GM21526 (cell line): ENCODE measurements around the gene BST1.
A peak's percentile ranks its signal among the peaks of the same experiment; 100 is the strongest.

Experiments
- ATAC-seq: cut with Tn5 transposase; IDR thresholded peaks from one replicate; pipeline ENCODE4 v1.9.1; 2021; ENCODE audit warnings: moderate library complexity; ENCODE audit not compliant: unreplicated experiment, low FRiP score

BST1 gene

DNA sequence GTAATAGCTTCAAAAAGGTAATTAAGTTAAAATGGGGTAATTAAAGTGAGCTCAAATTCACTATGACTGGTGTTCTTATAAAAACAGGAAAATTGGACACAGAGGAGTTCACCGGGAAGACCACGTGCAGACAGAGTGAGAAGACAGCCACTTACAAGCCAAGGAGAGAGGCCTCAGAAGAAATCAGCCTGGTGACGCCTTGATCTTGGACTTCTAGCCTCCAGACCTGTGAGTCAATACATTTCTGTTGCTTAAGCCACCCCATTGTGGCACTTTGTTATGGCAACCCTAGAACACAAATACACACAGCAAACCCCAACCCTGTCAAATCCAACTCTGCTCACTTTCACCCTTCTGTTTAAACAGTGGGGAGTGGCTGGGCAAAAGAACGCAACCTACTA is 71.2 kb downstream of the BST1 start:
- no peak for ATAC-seq

DNA sequence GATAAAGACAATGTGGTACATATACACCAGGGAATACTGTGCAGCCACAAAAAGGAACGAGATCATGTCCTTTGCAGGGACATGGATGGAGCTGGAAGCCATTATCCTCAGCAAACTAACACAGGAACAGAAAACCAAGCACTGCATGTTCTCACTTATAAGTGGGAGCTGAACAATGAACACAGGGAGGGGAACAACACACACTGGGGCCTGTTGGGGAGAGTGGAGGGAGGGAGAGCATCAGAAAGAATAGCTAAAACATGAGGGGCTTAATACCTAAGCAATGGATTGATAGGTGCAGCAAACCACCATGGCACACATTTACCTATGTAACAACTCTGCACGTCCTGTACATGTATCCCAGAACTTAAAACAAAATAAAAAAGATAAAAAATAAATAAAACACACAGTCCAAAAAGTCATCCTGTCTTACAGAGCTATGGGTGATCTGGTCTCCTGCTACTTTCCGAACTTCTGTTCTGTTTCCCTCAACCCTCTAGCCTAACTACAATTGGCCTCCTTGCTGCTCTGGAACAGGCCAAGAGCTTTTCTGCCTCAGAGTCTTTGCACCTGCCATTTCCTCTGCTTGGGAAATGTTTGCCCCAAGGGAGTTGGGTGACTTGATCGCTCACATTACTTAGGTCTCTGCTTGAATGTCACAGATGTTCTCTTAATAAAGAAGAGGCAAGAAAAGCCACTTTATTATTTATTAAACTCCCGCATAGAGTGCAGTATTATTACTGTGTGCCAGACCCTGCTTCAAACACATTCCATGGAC is 74.2 kb downstream of the BST1 start:
- ATAC-seq: no peak

- ATAC-seq: no peak
Observed at GRCh38 chr4:15777697-15778288, 74.9 kb downstream of the BST1 start.

DNA sequence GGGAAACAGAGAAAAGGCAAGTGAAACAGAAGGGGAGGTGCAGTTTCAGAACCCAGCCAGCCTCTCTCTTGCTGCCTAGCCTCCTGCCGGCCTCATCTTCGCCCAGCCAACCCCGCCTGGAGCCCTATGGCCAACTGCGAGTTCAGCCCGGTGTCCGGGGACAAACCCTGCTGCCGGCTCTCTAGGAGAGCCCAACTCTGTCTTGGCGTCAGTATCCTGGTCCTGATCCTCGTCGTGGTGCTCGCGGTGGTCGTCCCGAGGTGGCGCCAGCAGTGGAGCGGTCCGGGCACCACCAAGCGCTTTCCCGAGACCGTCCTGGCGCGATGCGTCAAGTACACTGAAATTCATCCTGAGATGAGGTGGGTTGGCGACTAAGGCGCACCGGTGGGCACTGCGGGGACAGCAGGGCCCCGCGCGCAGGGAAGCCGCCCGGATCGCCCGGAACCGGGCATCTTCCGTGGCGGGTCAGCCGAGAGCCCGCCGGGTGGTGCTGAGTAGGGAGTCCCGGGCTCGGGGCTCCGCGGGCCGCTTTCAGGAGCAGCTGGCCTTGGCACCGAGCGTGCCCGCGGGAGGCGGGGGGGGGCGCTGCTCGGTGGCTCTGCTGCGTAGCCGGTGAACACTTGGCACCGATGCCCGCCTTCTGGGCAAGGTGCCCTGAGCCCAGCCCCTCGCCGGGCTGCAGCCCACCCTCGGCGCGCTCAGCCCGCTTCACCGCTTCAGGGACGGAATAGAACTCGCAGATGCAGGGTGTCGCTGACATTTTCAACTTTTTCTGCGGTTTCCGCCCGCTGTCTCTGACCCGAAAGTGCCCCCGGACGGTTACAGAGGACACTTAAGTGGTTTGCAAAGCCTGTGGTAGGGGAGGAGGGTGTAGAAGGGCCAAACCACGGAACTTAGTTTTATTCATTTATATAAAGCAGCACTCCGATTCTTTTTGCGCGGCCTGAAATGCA is 75.7 kb downstream of the BST1 start, which contains the start of gene CD38:
TSS of gene CD38 (plus strand) at position 40 of the 953 bp plus-strand sequence. CDS start at position 127, 87 bp downstream.
- peak; percentile 79 for ATAC-seq

GRCh38 chr4:15779306-15779705 is 76.4 kb downstream of the BST1 start:
- ATAC-seq: no peak

DNA sequence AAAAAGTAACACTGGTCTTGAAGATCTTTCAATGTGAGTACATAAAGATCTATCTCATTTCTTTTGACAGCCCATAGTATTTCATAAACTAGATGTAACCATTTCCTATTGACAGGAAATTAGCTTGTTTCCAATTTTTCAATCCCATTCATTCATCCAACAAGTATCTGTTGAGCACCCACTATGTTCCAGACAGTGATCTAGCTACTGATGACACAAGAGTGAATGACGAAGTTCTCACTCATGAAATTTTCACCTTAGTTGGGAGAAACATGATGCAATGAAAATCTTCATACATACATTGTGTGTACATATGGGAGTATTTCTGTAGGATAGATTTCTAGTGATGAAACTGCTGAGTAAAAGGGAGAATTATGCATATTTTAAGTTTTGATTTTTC is 76.9 kb downstream of the BST1 start:
- no peak for ATAC-seq

GRCh38 chr4:15781427-15782095 is 78.7 kb downstream of the BST1 start:
- no peak for ATAC-seq
